Naive thymus-derived CD4-positive, alpha-beta T cell (primary cell): ENCODE measurements around the gene TMEM245. TPM values are rescaled to one million over a fixed set of nuclear protein-coding genes. Genes with fewer than 3 reads are reported as not detected.

Experiments
- ATAC-seq: fragments of 150-1000 bp; cut with Tn5 transposase; 2 replicates; pipeline ENCODE4 v1.10.0; 2021; ENCODE audit warnings: mild to moderate bottlenecking, moderate library complexity
- CTCF ChIA-PET: fragments of 350-600 bp; sonication (Branson Sonifier 250); formaldehyde crosslinking; loops from one replicate; lab custom pipeline; 2021; ENCODE audit warnings: antibody characterized with exemption; lab: Charles Lee
- POLR2A ChIA-PET: fragments of 350-600 bp; sonication (Branson Sonifier 250); formaldehyde crosslinking; loops from one replicate; lab custom pipeline; 2021; ENCODE audit warnings: antibody characterized with exemption, inconsistent platforms; lab: Charles Lee
- DNase-seq, 9 donors: peaks; one replicate each; pipeline versions ENCODE4 v3.0.0 to v3.0.0-alpha.2; 2020 to 2022; ENCODE audit warnings: mixed read lengths in 1 of 9
- H3K27ac ChIP-seq: one replicate; pipeline ENCODE4 v1.7.0; 2013; ENCODE audit warnings: mild to moderate bottlenecking, low read depth, low read length, moderate library complexity
- H3K27me3 ChIP-seq, 2 donors: one replicate each; pipeline ENCODE4 v1.7.0; 2013; ENCODE audit warnings: low read length in 2 of 2, mild to moderate bottlenecking in 2 of 2, moderate library complexity in 2 of 2; ENCODE audit not compliant: control insufficient read depth in 2 of 2, insufficient read depth in 2 of 2
- H3K36me3 ChIP-seq, 3 experiments: 1 replicate in 2 of 3; 2 replicates in 1 of 3; pipeline ENCODE4 v1.7.0; 2013; ENCODE audit warnings: low read length in 3 of 3, mild to moderate bottlenecking in 3 of 3, moderate library complexity in 1 of 3; ENCODE audit not compliant: insufficient read depth in 3 of 3, control insufficient read depth in 2 of 3
- H3K4me1 ChIP-seq, 2 donors: one replicate each; pipeline ENCODE4 v1.7.0; 2013; ENCODE audit warnings: low read length in 2 of 2, mild to moderate bottlenecking in 2 of 2, moderate library complexity in 1 of 2; ENCODE audit not compliant: control insufficient read depth in 2 of 2, insufficient read depth in 2 of 2
- H3K4me3 ChIP-seq: 2 replicates; pipeline ENCODE4 v1.7.0; 2013; ENCODE audit warnings: mild to moderate bottlenecking, low read length
- H3K9me3 ChIP-seq, 3 experiments: 1 replicate in 2 of 3; 2 replicates in 1 of 3; pipeline ENCODE4 v1.7.0; 2013; ENCODE audit warnings: low read length in 3 of 3; ENCODE audit not compliant: control insufficient read depth in 2 of 3
- H3K27ac Mint-ChIP-seq, 9 donors: one replicate each; pipeline ENCODE4 v1.8.0; 2020 to 2022; ENCODE audit warnings: mixed read lengths in 9 of 9, mild to moderate bottlenecking in 8 of 9, moderate library complexity in 5 of 9, inconsistent platforms in 2 of 9
- H3K27me3 Mint-ChIP-seq, 5 donors: one replicate each; pipeline ENCODE4 v1.8.0; 2021 to 2022; ENCODE audit warnings: mixed read lengths in 5 of 5, mild to moderate bottlenecking in 1 of 5
- H3K36me3 Mint-ChIP-seq, 5 donors: one replicate each; pipeline ENCODE4 v1.8.0; 2020 to 2022; ENCODE audit warnings: mixed read lengths in 5 of 5, mild to moderate bottlenecking in 3 of 5, inconsistent platforms in 1 of 5
- H3K4me1 Mint-ChIP-seq, 7 donors: one replicate each; pipeline ENCODE4 v1.8.0; 2020 to 2022; ENCODE audit warnings: mixed read lengths in 7 of 7, mild to moderate bottlenecking in 3 of 7, inconsistent platforms in 1 of 7
- H3K4me3 Mint-ChIP-seq, 10 donors: one replicate each; pipeline ENCODE4 v1.8.0; 2020 to 2022; ENCODE audit warnings: mild to moderate bottlenecking in 10 of 10, mixed read lengths in 10 of 10, moderate library complexity in 6 of 10, inconsistent platforms in 2 of 10
- H3K9me3 Mint-ChIP-seq, 11 donors: one replicate each; pipeline ENCODE4 v1.8.0; 2020 to 2022; ENCODE audit warnings: mixed read lengths in 11 of 11, mild to moderate bottlenecking in 4 of 11, inconsistent platforms in 1 of 11, moderate library complexity in 1 of 11
- intact Hi-C, 2 donors: fragments of 100-400 bp; cut with micrococcal nuclease; formaldehyde crosslinking; loops; one replicate each; pipeline ENCODE4 v1.15.1; 2023
- polyA plus RNA-seq, 2 donors: library from polyadenylated mRNA; unstranded; fragments of 300-500 nt; fragmentation: Illumina TruSeq; gene quantifications; one replicate each; pipeline ENCODE4 v1.2.3, GENCODE V29; 2021
- total RNA-seq, 6 experiments: library from RNA in 5 of 6; stranded (reverse) in 5 of 6; gene quantifications; 1 replicate in 5 of 6; 2 replicates in 1 of 6; pipeline ENCODE4 v1.2.3 and lab custom pipeline; 2021 to 2026

The TMEM245 gene
- total and polyA plus RNA-seq, 7 experiments from 2014 or later: 25.5 to 76.7 (median 29.2) TPM

- intact Hi-C loops: loop anchor here (1.0 to 5.0 kb wide), 8 partner anchors 8 to 170 kb away; partner anchors contain the start of genes ABITRAM (in 2 of the 2), CTNNAL1 (in 2 of the 2), ELP1 (in 2 of the 2) and TMEM245 (in 1 of the 2)
- peak overlapping the region; percentile 67 for H3K27ac ChIP-seq
- DNase-seq: peak in 7 of 9 donors; percentile 33 to 55 (median 45)
- H3K36me3 ChIP-seq: peaks cover 0 to 13% (median 7%) of the 10 kb centered on the region in 3 experiments
- peak overlapping the region; percentile 67 to 88 (median 77) for H3K4me3 Mint-ChIP-seq
- H3K27ac Mint-ChIP-seq: peak overlapping the region; percentile 81 to 96 (median 90)
- H3K4me3 ChIP-seq: peak overlapping the region; percentile 53
- no peaks in the 10 kb centered on the region for H3K27me3 Mint-ChIP-seq
- H3K9me3 Mint-ChIP-seq: peaks cover 3 to 19% (median 10%) of the 10 kb centered on the region in 11 donors
- POLR2A ChIA-PET: interaction anchor here (1.0 to 5.4 kb wide), 2 partner anchors 17 to 82 kb away, joined by 3 to 41 read pairs; partner anchors contain the start of gene TMEM245
- CTCF ChIA-PET: no interaction called here
- peaks cover 15 to 58% (median 26%) of the 10 kb centered on the region in 5 donors for H3K36me3 Mint-ChIP-seq
- H3K27me3 ChIP-seq: no peaks in the 10 kb centered on the region
- H3K4me1 ChIP-seq: peaks cover 20 to 51% of the 10 kb centered on the region in 2 donors
- ATAC-seq: peak; percentile 80
- H3K4me1 Mint-ChIP-seq: peaks cover 29 to 77% (median 75%) of the 10 kb centered on the region in 7 donors
- H3K9me3 ChIP-seq: peaks cover 0 to 6% (median 0%) of the 10 kb centered on the region in 3 experiments
Observed at GRCh38 chr9:109101810-109102209, 17.9 kb downstream of the TMEM245 start.

- Mint-ChIP-seq H3K4me1 (peaks cover 32 to 78% (median 76%) of the 10 kb centered on the region in 7 donors), H3K9me3 (peaks cover 3 to 19% (median 10%) of the 10 kb centered on the region in 11 donors), H3K27me3 (no peaks in the 10 kb centered on the region), H3K27ac (peak overlapping the region; percentile 78 to 96 (median 90)), H3K4me3 (peak overlapping the region; percentile 17 to 88 (median 74)), H3K36me3 (peaks cover 15 to 56% (median 26%) of the 10 kb centered on the region in 5 donors)
- peaks cover 0 to 13% (median 7%) of the 10 kb centered on the region in 3 experiments for H3K36me3 ChIP-seq
- ChIA-PET CTCF (interaction anchor here (0.6 to 1.0 kb wide), 2 partner anchors 14 to 21 kb away, joined by 3 read pairs; no protein-coding TSS in a partner anchor), POLR2A (interaction anchor here (0.9 to 5.4 kb wide), 5 partner anchors 8 to 41 kb away, joined by 3 to 41 read pairs (median 4); partner anchors contain the start of gene TMEM245)
- intact Hi-C loops: loop anchor here (1.0 to 5.0 kb wide), 6 partner anchors 14 to 169 kb away; partner anchors contain the start of genes ABITRAM (in 2 of the 2), CTNNAL1 (in 2 of the 2), ELP1 (in 2 of the 2) and TMEM245 (in 1 of the 2)
- peaks cover 0 to 6% (median 0%) of the 10 kb centered on the region in 3 experiments for H3K9me3 ChIP-seq
- ATAC-seq (peak; percentile 43), DNase-seq (no peak)
- no peaks in the 10 kb centered on the region for H3K27me3 ChIP-seq
- H3K4me1 ChIP-seq: peaks cover 20 to 58% of the 10 kb centered on the region in 2 donors
- H3K27ac ChIP-seq: peak overlapping the region; percentile 67
- peak overlapping the region; percentile 53 for H3K4me3 ChIP-seq
Observed at GRCh38 chr9:109101202-109101595, 18.5 kb downstream of the TMEM245 start.

GRCh38 chr9:109100543-109101201 is 19.1 kb downstream of the TMEM245 start:
- peaks cover 15 to 60% (median 29%) of the 10 kb centered on the region in 5 donors for H3K36me3 Mint-ChIP-seq
- Histone ChIP-seq H3K27me3 (no peaks in the 10 kb centered on the region), H3K4me1 (peaks cover 20 to 63% of the 10 kb centered on the region in 2 donors), H3K9me3 (peaks cover 0 to 6% (median 0%) of the 10 kb centered on the region in 3 experiments), H3K27ac (peak overlapping the region; percentile 67), H3K4me3 (no peak overlapping the region), H3K36me3 (peaks cover 0 to 13% (median 7%) of the 10 kb centered on the region in 3 experiments)
- ATAC-seq (no peak), DNase-seq (no peak)
- intact Hi-C loops: loop anchor here (1.0 to 5.0 kb wide), 6 partner anchors 14 to 168 kb away; partner anchors contain the start of genes ABITRAM (in 2 of the 2), CTNNAL1 (in 2 of the 2), ELP1 (in 2 of the 2) and TMEM245 (in 1 of the 2)
- no peaks in the 10 kb centered on the region for H3K27me3 Mint-ChIP-seq
- H3K4me3 Mint-ChIP-seq: peak overlapping the region; percentile 17 to 88 (median 74)
- peaks cover 3 to 19% (median 10%) of the 10 kb centered on the region in 11 donors for H3K9me3 Mint-ChIP-seq
- ChIA-PET CTCF (interaction anchor here (0.6 to 1.0 kb wide), 3 partner anchors 13 to 25 kb away, joined by 3 read pairs; no protein-coding TSS in a partner anchor), POLR2A (interaction anchor here (0.6 to 5.4 kb wide), 6 partner anchors 9 to 40 kb away, joined by 3 to 41 read pairs (median 4); partner anchors contain the start of gene TMEM245)
- peaks cover 37 to 83% (median 81%) of the 10 kb centered on the region in 7 donors for H3K4me1 Mint-ChIP-seq
- peak overlapping the region; percentile 78 to 96 (median 90) for H3K27ac Mint-ChIP-seq

GRCh38 chr9:109098960-109099308 is 20.8 kb downstream of the TMEM245 start:
- CTCF ChIA-PET: no interaction called here
- no peak for DNase-seq
- peaks cover 53 to 95% (median 92%) of the 10 kb centered on the region in 7 donors for H3K4me1 Mint-ChIP-seq
- peaks cover 10 to 57% (median 20%) of the 10 kb centered on the region in 5 donors for H3K36me3 Mint-ChIP-seq
- no peaks in the 10 kb centered on the region for H3K27me3 Mint-ChIP-seq
- Histone ChIP-seq H3K4me1 (peaks cover 20 to 79% of the 10 kb centered on the region in 2 donors), H3K27me3 (no peaks in the 10 kb centered on the region), H3K4me3 (no peak overlapping the region), H3K9me3 (peaks cover 0 to 6% (median 0%) of the 10 kb centered on the region in 3 experiments), H3K36me3 (peaks cover 0 to 5% (median 4%) of the 10 kb centered on the region in 3 experiments), H3K27ac (no peak overlapping the region)
- POLR2A ChIA-PET: no interaction called here
- peaks cover 2 to 14% (median 8%) of the 10 kb centered on the region in 11 donors for H3K9me3 Mint-ChIP-seq
- intact Hi-C loops: loop anchor here in 1 of 2 donors (5.0 kb wide), 2 partner anchors 98 to 1158 kb away; partner anchors contain the start of gene TXN
- H3K4me3 Mint-ChIP-seq: peak overlapping the region in 7 of 10 donors; percentile 5 to 67 (median 25)
- no peak for ATAC-seq
- peak overlapping the region; percentile 6 to 90 (median 74) for H3K27ac Mint-ChIP-seq

GRCh38 chr9:109098171-109098959 is 21.4 kb downstream of the TMEM245 start:
- DNase-seq (no peak), ATAC-seq (no peak)
- Mint-ChIP-seq H3K27ac (peak overlapping the region; percentile 65 to 90 (median 74)), H3K9me3 (peaks cover 2 to 10% (median 5%) of the 10 kb centered on the region in 11 donors), H3K4me1 (peaks cover 57 to 97% (median 95%) of the 10 kb centered on the region in 7 donors), H3K27me3 (no peaks in the 10 kb centered on the region), H3K4me3 (peak overlapping the region; percentile 22 to 69 (median 63)), H3K36me3 (peaks cover 7 to 56% (median 19%) of the 10 kb centered on the region in 5 donors)
- H3K27me3 ChIP-seq: no peaks in the 10 kb centered on the region
- ChIA-PET CTCF (interaction anchor here (0.9 to 1.6 kb wide), 2 partner anchors 9 to 20 kb away, joined by 3 to 5 read pairs; no protein-coding TSS in a partner anchor), POLR2A (interaction anchor here (0.5 to 2.5 kb wide), 6 partner anchors 11 to 55 kb away, joined by 3 to 11 read pairs (median 3); partner anchors contain the start of gene TMEM245)
- intact Hi-C loops: loop anchor here in 1 of 2 donors (5.0 kb wide), 2 partner anchors 99 to 1159 kb away; partner anchors contain the start of gene TXN
- H3K27ac ChIP-seq: no peak overlapping the region
- H3K4me3 ChIP-seq: no peak overlapping the region
- peaks cover 0 to 4% (median 4%) of the 10 kb centered on the region in 3 experiments for H3K36me3 ChIP-seq
- peaks cover 20 to 79% of the 10 kb centered on the region in 2 donors for H3K4me1 ChIP-seq
- H3K9me3 ChIP-seq: peaks cover 0 to 5% (median 0%) of the 10 kb centered on the region in 3 experiments
